ENCODE measurements around the gene UQCRH.
"Not testable (repeated sequence)": the region's sequence is repeated elsewhere in the genome, so short reads cannot be mapped to it uniquely, and the experiment has no call there.

The UQCRH gene

DNA sequence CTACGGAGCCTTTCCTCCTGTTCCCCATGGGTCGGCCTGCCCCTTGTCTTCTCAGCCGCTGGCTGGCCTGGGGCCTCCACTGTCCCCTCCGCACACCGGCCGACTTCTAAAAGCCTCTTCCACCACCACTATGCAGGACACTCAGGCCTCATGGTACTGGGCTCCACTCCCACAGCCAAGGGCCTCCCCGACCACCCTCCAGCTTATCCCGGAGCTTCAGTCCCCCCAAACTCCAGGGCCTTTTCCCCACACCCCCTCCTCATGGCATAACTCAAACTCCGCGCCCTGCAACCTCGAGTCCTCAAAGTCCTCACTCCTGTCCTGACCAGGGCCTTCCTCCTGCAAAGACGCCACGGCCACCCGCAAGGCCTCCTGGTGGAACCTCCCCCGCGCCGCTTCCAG, 2.1 kb upstream of the UQCRH start:
- DNase-seq, result no peak

DNA sequence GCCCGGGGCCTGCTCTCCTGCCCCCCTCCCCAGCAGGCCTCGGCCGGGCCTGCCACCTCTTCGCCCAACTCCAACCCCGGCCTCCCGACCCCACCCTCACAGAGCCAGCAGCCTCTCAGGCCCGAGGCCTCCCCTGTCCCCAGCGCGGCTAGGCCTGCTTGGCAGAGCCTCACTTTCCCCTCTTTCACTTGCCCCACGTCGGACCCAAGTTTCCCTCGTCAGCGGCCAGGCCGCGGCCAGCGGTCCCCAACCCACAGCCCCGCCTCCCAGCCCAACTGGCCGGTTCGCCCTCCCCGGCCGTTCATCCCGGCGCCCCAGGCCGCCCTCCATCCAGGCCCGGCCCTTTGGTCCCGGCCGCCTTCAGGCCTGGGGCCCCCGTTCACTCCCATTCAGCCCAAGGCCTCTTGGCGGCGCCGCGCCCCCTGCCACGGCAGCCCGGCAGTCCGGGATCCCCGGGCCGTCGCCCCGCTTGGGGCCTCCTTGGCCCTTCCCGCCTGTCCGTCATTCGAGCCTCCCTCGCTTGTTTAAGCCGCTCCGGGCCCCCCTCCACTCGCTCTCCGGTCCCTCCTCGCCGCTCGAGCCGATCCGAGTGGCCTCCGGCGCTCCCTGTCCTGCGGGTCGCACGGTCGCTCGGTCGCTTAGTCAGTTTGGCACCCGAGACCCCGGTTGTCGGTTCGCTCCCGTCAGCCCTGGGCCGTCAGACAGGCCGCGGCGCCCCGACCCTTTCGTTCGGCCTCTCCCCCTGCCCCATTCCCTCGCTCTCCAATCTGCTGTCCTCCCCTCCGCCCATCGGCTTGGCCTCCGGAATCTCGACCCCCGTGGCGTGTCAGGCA, 1.5 kb upstream of the UQCRH start:
- no peak for DNase-seq

- DNase-seq, result no peak
These were observed 859 bp upstream of the UQCRH start for GRCh38 chr1:46302641-46303037.

GRCh38 chr1:46303872-46304326, 401 bp downstream of the UQCRH start:
- DNase-seq, result no peak

DNA sequence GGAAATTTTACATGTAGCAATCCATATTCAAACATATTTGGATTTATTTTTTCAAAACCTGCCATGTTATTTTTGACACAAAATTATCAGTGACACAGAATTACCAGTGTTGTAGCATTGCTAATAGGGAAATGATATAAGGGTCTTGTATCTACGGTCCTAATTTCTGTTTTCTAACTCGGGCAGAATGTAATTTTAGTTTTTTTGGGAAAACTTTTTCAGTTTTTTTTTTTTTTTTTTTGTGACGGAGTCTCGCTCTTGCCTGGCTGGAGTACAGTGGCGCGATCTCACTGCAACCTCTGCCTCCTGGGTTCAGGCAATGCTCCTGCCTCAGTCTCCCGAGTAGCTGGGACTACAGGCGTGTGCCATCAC, 2.6 kb downstream of the UQCRH start:
- DNase-seq, result no peak

GRCh38 chr1:46309401-46310159, 6.1 kb downstream of the UQCRH start:
- DNase-seq, result no peak

GRCh38 chr1:46310321-46310720, 6.8 kb downstream of the UQCRH start:
- no peak for DNase-seq

GRCh38 chr1:46315669-46316403, 12.3 kb downstream of the UQCRH start:
- DNase-seq, result no peak

DNA sequence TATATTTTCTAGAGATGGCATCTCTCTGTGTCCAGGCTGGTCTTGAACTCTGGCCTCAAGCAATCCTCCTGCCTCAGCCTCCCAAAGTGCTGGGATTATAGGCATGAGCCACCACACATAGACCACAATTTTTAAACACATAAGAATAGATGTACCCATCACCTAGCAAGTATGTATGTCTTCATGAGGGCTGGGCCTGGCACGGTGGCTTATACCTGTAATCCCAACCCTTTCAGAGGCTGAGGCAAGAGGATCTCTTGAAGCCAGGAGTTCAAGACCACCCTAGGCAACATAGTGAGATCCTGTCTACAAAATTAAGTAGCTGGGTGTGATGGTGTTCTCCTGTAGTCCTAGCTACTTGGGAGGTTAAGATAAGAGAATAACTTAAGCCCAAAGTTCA, 13.8 kb downstream of the UQCRH start:
- no peak for DNase-seq

DNA sequence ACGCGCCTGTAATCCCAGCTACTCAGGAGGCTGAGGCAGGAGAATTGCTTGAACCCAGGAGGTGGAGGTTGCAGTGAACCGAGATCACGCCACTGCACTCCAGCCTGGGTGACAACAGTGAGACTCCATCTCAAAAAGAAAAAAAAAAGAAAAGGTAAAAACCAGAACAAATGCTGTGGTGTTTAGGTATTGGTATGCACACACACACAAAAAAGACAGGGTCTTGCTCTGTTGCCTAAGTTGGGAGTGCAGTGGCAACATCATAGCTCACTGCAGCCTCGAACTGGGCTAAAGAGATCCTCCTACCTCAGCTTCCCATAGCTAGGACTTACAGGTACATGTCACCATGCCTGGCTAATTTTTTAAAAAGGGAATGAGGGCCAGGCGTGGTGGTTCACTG, 15.8 kb downstream of the UQCRH start:
- not testable (repeated sequence) for DNase-seq

DNA sequence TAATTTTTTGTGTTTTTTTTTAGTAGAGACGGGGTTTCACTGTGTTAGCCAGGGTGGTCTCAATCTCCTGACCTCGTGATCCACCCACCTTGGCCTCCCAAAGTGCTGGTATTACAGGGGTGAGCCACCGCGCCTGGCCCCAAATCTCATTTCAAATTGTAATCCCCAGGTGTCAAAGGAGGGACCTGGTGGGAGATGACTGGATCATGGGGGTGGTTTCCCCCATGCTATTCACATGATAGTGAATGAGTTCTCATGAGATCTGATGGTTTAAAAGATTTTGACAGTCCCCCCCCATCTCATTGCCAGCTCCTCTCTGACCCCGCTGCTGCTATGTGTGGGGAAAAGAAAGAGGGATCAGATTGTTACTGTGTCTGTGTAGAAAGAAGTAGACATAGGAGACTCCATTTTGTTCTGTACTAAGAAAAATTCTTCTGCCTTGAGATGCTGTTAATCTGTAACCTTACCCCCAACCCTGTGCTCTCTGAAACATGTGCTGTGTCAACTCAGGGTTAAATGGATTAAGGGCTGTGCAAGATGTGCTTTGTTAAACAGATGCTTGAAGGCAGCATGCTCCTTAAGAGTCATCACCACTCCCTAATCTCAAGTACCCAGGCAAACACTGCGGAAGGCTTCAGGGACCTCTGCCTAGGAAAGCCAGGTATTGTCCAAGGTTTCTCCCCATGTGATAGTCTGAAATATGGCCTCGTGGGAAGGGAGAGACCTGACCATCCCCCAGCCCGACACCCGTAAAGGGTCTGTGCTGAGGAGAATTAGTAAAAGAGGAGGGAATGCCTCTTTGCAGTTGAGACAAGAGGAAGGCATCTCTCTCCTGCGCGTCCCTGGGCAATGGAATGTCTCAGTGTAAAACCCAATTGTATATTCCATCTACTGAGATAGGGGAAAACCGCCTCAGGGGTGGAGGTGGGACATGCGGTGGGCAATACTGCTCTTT, 16.7 kb downstream of the UQCRH start:
- DNase-seq, result not testable (repeated sequence)

DNA sequence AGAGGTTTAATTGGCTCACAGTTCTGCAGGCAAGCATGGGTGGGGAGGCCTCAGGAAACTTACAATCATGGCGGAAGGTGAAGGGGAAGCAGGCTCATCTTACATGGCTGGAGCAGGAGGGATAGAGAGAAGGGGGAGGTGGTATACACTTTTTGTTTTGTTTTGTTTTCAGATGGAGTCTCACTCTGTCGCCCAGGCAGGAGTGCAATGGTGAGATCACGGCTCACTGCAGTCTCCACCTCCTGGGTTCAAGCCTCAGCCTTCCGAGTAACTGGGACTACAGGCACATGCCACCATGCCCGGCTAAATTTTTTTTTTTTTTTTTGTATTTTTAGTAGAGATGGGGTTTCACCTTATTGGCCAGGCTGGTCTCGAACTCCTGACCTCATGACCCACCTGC, 18.7 kb downstream of the UQCRH start:
- DNase-seq, result not testable (repeated sequence)

DNA sequence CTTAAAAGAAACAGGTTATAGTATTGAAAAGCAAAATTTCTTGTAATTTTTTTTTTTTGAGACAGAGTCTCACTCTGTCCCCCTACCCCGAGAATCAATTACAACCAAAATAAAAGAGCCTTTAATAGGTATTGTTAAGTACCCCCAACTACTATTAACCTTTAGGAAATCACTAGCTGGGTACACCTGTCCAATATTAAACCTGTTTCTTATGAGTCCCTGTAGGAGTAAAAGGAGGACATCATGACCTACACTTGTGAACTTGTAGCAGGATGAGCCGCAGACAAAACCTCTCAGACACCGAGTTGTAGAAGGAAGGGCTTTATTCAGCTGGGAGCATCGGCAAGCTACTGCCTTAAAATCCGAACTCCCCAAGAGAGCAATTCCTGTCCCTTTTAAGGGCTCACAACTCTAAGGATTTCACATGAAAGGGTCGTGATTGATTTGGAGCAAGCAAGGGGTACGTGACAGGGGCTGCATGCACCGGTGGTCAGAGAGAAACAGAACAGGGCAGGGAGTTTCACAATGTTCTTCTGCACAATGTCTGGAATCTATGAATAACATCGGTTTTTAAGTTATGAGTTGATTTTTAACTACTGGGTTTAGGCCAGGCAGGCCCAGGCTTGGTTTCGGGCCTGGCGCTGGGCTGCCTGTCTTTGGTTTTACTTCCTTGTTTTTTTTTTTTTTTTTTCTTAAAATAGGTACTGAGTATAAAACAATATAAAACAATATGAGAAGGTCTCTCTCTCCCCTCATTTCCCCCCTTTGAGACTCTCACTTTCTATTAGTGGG, 22.0 kb downstream of the UQCRH start:
- not testable (repeated sequence) for DNase-seq

- not testable (repeated sequence) for DNase-seq
These were observed 24.7 kb downstream of the UQCRH start for GRCh38 chr1:46328182-46328581.

DNA sequence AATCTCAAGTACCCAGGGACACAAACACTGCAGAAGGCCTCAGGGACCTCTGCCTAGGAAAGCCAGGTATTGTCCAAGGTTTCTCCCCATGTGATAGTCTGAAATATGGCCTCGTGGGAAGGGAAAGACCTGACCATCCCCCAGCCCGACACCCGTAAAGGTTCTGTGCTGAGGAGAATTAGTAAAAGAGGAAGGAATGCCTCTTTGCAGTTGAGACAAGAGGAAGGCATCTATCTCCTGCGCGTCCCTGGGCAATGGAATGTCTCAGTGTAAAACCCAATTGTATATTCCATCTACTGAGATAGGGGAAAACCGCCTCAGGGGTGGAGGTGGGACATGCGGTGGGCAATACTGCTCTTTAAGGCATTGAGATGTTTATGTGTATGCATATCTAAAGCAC, 26.3 kb downstream of the UQCRH start:
- DNase-seq, result not testable (repeated sequence)

GRCh38 chr1:46330381-46330780, 26.9 kb downstream of the UQCRH start:
- DNase-seq, result not testable (repeated sequence)

DNA sequence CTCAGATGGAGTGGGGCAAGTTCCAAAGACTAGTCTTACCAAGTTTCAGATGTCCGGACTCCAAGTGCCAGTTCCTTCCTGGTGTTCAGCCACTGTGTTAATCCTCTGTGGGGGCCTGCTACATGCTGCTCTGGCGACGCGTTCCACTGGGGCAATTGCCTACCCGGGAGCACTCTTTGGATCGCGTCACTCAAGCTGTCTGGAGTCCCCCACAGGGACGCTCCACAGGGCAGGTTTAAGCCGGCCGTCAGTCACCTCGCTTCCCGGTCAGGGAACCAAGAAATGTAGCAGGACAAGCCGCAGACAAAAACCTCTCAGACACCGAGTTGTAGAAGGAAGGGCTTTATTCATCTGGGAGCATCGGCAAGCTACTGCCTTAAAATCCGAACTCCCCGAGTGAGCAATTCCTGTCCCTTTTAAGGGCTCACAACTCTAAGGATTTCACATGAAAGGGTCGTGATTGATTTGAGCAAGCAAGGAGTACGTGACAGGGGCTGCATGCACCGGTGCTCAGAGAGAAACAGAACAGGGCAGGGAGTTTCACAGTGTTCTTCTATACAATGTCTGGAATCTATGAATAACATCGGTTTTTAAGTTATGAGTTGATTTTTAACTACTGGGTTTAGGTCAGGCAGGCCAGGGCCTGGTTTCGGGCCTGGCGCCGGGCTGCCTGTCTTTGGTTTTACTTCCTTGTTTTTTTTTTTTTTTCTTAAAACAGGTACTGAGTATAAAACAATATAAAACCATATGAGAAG, 28.5 kb downstream of the UQCRH start:
- DNase-seq, result not testable (repeated sequence)

- DNase-seq, result peak; percentile 19
These were observed 30.0 kb downstream of the UQCRH start for GRCh38 chr1:46333300-46334029.

DNA sequence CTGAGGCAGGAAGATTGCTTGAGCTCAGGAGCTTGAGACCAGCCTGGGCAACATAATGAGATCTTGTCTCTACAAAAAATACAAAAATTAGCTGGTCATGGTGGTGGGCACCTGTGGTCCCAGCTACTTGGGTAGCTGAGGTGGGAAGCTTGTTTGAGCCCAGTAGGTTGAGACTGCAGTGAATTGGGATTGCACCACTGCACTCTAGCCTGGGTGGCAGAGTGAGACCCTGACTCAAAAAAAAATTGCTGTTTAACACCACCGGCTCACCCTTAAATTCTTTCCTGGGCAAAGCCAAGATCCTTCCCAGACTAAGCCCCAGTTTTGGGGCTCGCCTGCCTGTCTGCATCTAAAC, 30.5 kb downstream of the UQCRH start:
- no peak for DNase-seq

DNA sequence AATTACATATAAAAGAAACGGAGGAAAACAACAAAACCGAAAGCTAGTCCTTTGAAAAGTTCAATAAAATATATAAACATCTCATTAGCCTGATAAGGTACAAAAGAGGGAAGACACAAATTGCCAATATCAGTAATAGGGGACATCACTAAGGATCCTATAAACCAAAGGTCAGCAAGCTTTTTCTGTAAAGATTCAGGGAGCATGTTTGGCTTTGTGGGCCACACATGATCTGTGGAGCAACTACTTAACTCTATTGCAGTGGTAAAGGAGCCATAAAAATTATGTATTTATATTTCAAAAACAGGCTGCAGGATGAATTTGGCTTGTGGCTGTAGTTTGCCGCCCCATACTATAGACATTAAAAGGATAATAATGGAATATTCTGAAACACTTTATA, 31.6 kb downstream of the UQCRH start:
- no peak for DNase-seq

Measured in NCI-H2029 treated with DMSO at 0.1 percent for 48 hours (cell line).